ENCODE measurements around the gene CFAP20DC.

DNA sequence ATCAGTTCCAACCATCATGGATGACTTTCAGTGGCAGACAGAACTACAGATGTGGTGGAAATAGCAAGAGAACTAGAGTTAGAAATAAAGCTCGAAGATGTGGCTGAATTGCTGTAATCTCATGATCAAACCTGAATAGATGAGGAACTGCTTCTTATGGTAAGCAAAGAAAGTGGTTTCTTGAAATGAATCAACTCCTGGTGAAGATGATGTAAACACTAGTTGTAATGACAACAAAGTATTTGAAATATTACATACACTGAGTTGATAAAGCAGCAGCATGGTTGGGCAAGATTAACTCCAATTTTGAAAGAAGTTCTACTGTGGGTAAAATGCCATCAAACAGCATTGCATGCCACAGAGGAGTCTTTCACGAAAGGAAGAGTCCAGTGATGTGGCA is 251.5 kb downstream of the CFAP20DC start:
- TF ChIP-seq, protein P1, sequence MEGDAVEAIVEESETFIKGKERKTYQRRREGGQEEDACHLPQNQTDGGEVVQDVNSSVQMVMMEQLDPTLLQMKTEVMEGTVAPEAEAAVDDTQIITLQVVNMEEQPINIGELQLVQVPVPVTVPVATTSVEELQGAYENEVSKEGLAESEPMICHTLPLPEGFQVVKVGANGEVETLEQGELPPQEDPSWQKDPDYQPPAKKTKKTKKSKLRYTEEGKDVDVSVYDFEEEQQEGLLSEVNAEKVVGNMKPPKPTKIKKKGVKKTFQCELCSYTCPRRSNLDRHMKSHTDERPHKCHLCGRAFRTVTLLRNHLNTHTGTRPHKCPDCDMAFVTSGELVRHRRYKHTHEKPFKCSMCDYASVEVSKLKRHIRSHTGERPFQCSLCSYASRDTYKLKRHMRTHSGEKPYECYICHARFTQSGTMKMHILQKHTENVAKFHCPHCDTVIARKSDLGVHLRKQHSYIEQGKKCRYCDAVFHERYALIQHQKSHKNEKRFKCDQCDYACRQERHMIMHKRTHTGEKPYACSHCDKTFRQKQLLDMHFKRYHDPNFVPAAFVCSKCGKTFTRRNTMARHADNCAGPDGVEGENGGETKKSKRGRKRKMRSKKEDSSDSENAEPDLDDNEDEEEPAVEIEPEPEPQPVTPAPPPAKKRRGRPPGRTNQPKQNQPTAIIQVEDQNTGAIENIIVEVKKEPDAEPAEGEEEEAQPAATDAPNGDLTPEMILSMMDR (IDR thresholded peaks at IDR 0.05; ENCODE audit: low read depth, low read length): no peak
- no peak for TF ChIP-seq EZH2phosphoT487 (IDR thresholded peaks at IDR 0.05; ENCODE audit: low read depth)

Measured in OCI-LY3 (cell line).